Right lung (tissue), 5 donors: ENCODE results near the gene PERCC1. TPM values are rescaled to one million over a fixed set of nuclear protein-coding genes. Genes with fewer than 3 reads are reported as not detected.

Experiments used
- DNase-seq, 2 donors: peaks; one replicate each; pipeline ENCODE4 v3.0.0-alpha.2; 2013
- polyA plus RNA-seq, 5 donors: library from polyadenylated mRNA; unstranded; fragments of 120-200 nt; gene quantifications; one replicate each; pipeline versions ENCODE4 v1.2.1 to v1.2.3, GENCODE V29; 2013; ENCODE audit warnings: inconsistent platforms in 1 of 5, low replicate concordance in 1 of 5; ENCODE audit not compliant: insufficient read length in 5 of 5, insufficient read depth in 1 of 5

Gene PERCC1
- polyA plus RNA-seq, 5 donors = 0.81 to 3.6 (median 3.2) TPM

GRCh38 chr16:1449201-1449788, 18.4 kb downstream of the PERCC1 start:
- no peak for DNase-seq

DNA sequence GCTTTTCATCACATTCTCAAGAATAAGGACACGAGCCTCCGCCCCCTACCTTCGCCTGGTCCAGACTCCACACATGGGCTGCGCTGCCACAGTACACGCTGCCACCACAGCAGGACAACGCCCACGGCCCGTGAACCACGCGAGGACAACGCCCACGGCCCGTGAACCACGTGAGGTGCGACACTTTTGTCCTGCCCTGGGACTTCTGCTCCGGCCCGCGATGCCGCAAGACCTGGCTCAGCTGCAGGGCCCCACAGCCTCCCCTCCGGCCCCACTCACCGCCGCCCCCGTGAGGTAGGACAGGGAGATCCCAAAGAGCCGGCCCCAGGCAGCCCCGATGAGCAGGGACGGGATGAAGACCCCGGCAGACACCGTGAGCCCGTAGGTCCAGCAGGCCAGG, 19.3 kb downstream of the PERCC1 start:
- no peak for DNase-seq

- DNase-seq = no peak
Observed at GRCh38 chr16:1450841-1451240, 20.0 kb downstream of the PERCC1 start.

- DNase-seq = no peak
Observed at GRCh38 chr16:1451702-1452392, 21.0 kb downstream of the PERCC1 start.

DNA sequence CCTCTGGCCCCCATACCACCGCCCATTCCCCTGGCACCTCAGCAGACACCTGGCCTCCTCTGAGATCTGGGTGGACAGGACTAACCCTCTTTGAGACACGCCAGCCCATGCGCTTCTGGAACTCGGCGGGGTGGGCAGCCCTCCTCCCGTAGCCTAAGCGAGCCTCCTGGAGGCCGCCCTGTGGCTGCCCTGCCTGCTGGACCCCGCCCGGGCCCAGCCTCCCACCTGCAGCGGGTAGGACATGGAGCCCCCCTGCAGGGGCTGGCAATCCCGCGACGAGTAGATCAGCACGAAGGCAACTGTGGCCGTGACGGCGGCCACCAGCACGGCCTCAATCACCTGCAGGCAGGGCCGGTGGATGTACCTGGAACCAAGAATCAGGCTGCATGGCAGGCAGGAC, 21.7 kb downstream of the PERCC1 start:
- no peak for DNase-seq

GRCh38 chr16:1453316-1453715, 22.4 kb downstream of the PERCC1 start:
- no peak for DNase-seq

DNA sequence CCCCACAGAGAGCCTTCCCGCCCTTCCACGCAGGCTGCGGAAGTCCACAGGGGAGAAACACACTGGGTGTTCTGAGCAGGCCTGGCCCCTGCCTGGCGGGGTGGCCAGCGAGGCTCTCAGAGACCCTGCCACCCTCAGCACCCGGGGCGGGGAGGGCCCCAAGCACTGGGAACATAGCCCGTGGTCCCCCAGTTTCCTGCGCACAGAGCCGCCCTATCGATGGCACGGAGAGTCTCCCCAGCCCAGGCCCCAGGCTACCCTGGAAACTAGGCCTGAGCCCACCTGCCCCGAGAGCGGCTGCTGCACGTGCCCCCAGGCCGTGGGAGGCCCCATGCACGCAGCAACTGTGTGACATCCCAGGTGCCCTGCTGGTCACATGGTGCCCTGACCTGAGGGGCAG, 23.7 kb downstream of the PERCC1 start:
- no peak for DNase-seq

GRCh38 chr16:1455190-1456171, 24.6 kb downstream of the PERCC1 start:
- DNase-seq = no peak

- DNase-seq = no peak
Observed at GRCh38 chr16:1456951-1457350, 26.1 kb downstream of the PERCC1 start.

DNA sequence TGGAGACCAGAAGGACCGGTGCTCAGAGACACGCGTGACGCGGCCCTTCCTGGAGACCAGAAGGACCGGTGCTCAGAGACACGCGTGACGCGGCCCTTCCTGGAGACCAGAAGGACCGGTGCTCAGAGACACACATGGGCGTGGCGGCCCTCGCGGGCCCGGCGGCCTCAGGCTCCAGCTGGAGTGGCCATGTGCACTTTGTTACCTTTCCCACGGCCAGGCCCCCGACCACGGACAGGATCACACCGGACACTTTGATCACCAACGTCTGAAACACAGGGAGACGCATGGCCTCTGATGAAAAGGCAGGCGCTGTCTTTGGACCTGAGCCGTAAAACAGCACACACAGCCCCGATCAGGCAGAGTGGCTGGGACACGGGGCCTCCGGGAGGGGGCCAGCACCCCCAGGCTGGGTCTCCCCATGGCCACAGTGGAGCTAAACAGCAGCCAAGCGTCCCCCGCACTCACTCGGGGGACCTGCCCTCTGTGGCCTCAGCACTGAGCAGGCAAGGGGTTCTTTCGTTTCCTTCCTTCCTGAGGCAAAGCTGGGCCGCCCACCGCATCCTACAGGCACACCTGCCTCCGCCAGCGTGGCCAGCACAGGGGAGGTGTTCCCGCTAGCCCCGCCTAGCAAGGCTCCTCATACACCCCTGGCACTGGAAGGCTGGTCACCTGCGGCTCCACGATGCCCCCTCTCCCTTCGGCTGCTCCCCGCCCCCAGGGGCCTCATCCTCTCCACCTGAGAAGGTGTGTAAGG, 26.8 kb downstream of the PERCC1 start:
- DNase-seq = no peak

DNA sequence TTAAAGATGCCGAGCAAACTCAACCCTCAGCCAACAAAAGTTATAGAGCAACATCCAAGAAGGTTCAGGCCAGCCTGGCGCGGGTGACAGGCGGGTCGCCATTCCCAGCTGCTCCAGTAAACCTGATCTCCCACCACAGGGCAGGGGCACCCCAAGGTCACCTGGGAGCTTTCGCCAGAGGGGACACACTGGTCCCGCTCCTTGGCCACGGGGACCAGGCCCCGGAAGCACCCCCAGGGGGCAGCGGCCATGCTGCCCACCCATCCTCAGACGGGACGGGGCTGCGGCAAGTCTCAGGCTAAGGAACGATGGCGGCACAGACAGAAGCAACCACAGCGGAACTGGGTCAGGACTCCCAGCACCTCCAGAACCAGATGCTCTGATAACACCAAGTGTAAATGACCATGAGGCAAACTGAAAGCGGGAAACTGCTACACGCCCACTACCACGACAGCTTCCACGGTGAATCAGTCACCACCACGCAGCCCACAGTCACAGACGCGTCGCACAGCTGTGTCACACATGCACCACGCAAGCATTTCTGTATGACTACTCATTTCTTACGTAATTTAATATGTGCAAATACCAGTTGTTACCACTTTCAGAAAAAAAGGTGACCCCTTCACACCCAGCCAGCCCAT, 27.6 kb downstream of the PERCC1 start:
- no peak for DNase-seq

GRCh38 chr16:1458977-1459341, 28.1 kb downstream of the PERCC1 start:
- no peak for DNase-seq

GRCh38 chr16:1459967-1460366, 29.1 kb downstream of the PERCC1 start:
- DNase-seq = no peak

DNA sequence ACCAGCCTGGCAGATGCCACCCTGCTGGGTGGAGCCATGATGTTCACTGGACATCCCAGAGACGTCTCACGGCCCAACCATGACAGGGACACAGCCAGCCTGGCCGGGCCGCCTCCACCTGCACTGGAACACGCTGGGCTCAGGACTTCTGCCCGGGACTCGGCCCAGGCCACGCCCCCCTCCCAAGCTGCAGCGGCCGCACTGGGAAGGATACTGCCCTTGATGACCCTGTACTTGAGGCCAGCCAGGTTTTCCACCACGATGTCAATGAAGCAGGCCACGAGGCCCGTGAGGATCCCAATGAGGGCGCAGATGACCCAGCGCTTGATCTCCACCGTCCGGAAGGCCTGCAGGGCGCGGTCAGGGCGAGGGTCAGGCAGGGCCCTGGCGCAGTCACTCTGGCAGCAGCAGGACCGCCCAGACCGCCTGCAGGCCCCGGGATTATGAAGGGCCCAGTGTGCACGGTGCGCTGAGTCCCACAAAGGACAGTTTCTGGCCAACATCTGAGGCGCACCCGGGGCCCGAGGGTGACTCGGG, 29.8 kb downstream of the PERCC1 start:
- no peak for DNase-seq

GRCh38 chr16:1461146-1461545, 30.3 kb downstream of the PERCC1 start:
- no peak for DNase-seq

GRCh38 chr16:1464196-1464893, 33.5 kb downstream of the PERCC1 start:
- DNase-seq = no peak

- no peak for DNase-seq
Observed at GRCh38 chr16:1464894-1465566, 34.2 kb downstream of the PERCC1 start.

- no peak for DNase-seq
Observed at GRCh38 chr16:1465567-1465915, 34.7 kb downstream of the PERCC1 start.

DNA sequence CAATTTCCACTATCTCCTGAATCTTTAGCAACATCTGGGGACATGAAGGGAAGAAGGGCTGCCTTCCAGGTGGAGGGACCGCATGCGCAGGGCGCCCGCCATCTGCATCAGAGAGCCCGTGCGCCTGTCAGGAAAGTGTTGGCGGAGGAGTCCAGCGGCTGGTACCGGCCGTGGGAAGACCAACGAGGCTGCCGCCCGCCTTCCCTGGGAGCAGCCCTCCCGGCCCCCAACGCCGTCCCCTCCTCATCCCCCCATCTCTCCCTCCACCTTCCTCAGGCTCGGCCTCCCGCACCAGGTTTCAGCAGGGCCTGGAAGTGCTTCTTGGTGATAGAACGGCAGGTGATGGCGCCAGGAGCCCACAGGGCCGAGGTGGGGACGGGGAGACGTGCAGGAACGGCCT, 35.2 kb downstream of the PERCC1 start:
- no peak for DNase-seq

GRCh38 chr16:1466968-1467521, 36.2 kb downstream of the PERCC1 start:
- DNase-seq = no peak
